Esophagus mucosa (tissue), 1 donor: ENCODE data around the gene AKR1A1. TPM values are rescaled to one million over a fixed set of nuclear protein-coding genes. Genes with fewer than 3 reads are reported as not detected.
A peak's percentile ranks its signal among the peaks of the same experiment; 100 is the strongest.
"Not testable (repeated sequence)": the region's sequence is repeated elsewhere in the genome, so short reads cannot be mapped to it uniquely, and the experiment has no call there.

Experiments
- ATAC-seq: fragments of 200-7000 bp; cut with Tn5 transposase; one replicate; pipeline ENCODE4 v1.9.1; 2020
- total RNA-seq: library from RNA; stranded (reverse); gene quantifications from one replicate; pipeline ENCODE4 v1.2.4, GENCODE V29; 2023
- donor health status: DM: yes; HTN: yes; CAD: no.

Gene AKR1A1
- total RNA-seq, result 223 TPM

- ATAC-seq, result peak; percentile 95
Measured at GRCh38 chr1:45550401-45551351, at the start of gene AKR1A1. Gene AKR1A1 (plus strand): TSS chr1:45550826. CDS start chr1:45561795, 10,969 bp downstream.

GRCh38 chr1:45501505-45501859 lies 49.1 kb upstream of the AKR1A1 start:
- no peak for ATAC-seq

GRCh38 chr1:45503462-45504360 lies 46.9 kb upstream of the AKR1A1 start:
- ATAC-seq, result no peak

GRCh38 chr1:45507195-45507594 lies 43.4 kb upstream of the AKR1A1 start:
- peak; percentile 20 for ATAC-seq

GRCh38 chr1:45507893-45508292 lies 42.7 kb upstream of the AKR1A1 start:
- peak; percentile 6 for ATAC-seq

GRCh38 chr1:45508295-45509151 lies 42.1 kb upstream of the AKR1A1 start:
- ATAC-seq, result peak; percentile 29

GRCh38 chr1:45510036-45510971 lies 40.3 kb upstream of the AKR1A1 start:
- ATAC-seq, result no peak

- ATAC-seq, result no peak
Measured at GRCh38 chr1:45510972-45511527, 39.6 kb upstream of the AKR1A1 start.

GRCh38 chr1:45512641-45513054 lies 38.0 kb upstream of the AKR1A1 start:
- ATAC-seq, result peak; percentile 45

- not testable (repeated sequence) for ATAC-seq
Measured at GRCh38 chr1:45513532-45514260, 36.9 kb upstream of the AKR1A1 start.

GRCh38 chr1:45516036-45516435 lies 34.6 kb upstream of the AKR1A1 start:
- ATAC-seq, result peak; percentile 12

- peak; percentile 76 for ATAC-seq
Measured at GRCh38 chr1:45516465-45516864, 34.2 kb upstream of the AKR1A1 start.

GRCh38 chr1:45518366-45518765 lies 32.3 kb upstream of the AKR1A1 start:
- ATAC-seq, result not testable (repeated sequence)

- ATAC-seq, result no peak
Measured at GRCh38 chr1:45518910-45519309, 31.7 kb upstream of the AKR1A1 start.

- ATAC-seq, result not testable (repeated sequence)
Measured at GRCh38 chr1:45519774-45520173, 30.9 kb upstream of the AKR1A1 start.

GRCh38 chr1:45521413-45522323 lies 29.0 kb upstream of the AKR1A1 start, which contains the start of gene PRDX1:
Gene PRDX1 (minus strand): TSS chr1:45521884. CDS start chr1:45519043, 2,841 bp downstream.
- peak; percentile 92 for ATAC-seq

GRCh38 chr1:45522324-45523104 lies 28.1 kb upstream of the AKR1A1 start:
- no peak for ATAC-seq

GRCh38 chr1:45523516-45523915 lies 27.1 kb upstream of the AKR1A1 start:
- not testable (repeated sequence) for ATAC-seq
